Vagina (tissue), 2 donors: ENCODE results near the gene FUT6.

ENCODE experiments used
- POLR2A ChIP-seq, 2 donors: fragments of 450-650 bp; IDR thresholded peaks; one replicate each; pipeline ENCODE4 v1.6.1; 2017; ENCODE audit warnings: antibody characterized with exemption in 2 of 2, mild to moderate bottlenecking in 2 of 2, moderate library complexity in 2 of 2
- TF ChIP-seq, protein P1 (sequence below), 3 experiments: fragments of 450-650 bp in 2 of 3; fragments of 200-600 bp in 1 of 3; sonication (generic) in 1 of 3; IDR thresholded peaks; one replicate each; pipeline ENCODE4 v1.5.1; 2017 to 2019; ENCODE audit warnings: antibody characterized with exemption in 3 of 3, mild to moderate bottlenecking in 2 of 3, moderate library complexity in 2 of 3

DNA sequence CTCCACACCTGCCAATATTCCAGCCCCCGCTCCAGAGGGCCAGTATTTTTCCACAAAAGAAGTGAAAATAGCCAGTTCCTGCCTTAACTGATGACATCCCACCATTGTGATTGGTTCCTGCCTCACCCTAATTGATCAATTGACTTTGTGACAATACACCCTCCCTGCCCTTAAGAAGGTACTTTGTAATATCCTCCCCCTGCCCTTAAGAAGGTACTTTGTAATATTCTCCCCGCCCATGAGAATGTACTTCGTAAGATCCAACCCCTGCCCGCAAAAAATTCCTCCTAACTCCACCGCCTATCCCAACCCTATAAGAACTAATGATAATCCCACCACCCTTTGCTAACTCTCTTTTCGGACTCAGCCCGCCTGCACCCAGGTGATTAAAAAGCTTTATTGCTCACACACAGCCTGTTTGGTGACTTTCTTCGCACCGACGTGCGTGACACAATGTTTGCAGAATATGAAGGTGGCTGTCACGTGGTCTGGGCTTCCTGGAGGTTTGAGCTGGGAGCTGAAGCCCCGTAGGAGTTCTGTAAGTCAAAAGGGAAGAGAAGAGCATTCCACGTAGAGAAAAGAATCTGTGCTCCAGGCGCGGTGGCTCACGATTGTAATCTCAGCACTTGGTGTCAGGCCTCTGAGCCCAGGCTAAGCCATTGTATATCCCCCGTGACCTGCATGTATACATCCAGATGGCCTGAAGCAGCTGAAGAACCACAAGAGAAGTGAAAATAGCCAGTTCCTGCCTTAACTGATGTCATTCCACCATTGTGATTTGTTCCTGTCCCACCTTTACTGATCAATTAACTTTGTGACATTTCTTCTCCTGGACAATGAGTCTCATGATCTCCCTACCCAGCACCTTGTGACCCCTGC is 17.9 kb upstream of the FUT6 start:
- TF ChIP-seq POLR2A (IDR thresholded peaks at IDR 0.05) = no peak
- TF ChIP-seq, protein P1, sequence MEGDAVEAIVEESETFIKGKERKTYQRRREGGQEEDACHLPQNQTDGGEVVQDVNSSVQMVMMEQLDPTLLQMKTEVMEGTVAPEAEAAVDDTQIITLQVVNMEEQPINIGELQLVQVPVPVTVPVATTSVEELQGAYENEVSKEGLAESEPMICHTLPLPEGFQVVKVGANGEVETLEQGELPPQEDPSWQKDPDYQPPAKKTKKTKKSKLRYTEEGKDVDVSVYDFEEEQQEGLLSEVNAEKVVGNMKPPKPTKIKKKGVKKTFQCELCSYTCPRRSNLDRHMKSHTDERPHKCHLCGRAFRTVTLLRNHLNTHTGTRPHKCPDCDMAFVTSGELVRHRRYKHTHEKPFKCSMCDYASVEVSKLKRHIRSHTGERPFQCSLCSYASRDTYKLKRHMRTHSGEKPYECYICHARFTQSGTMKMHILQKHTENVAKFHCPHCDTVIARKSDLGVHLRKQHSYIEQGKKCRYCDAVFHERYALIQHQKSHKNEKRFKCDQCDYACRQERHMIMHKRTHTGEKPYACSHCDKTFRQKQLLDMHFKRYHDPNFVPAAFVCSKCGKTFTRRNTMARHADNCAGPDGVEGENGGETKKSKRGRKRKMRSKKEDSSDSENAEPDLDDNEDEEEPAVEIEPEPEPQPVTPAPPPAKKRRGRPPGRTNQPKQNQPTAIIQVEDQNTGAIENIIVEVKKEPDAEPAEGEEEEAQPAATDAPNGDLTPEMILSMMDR (IDR thresholded peaks at IDR 0.05) = no peak
